GM23248 (cell line): ENCODE results near the gene PTCH2. TPM values are rescaled to one million over a fixed set of nuclear protein-coding genes. Genes with fewer than 3 reads are reported as not detected.
A peak's percentile ranks its signal among the peaks of the same experiment; 100 is the strongest.

ENCODE experiments used
- DNase-seq: peaks from one replicate; pipeline ENCODE4 v3.0.0-alpha.2; 2015
- H2AFZ ChIP-seq: fragments of 200-600 bp; sonication (generic); 2 replicates; pipeline ENCODE4 v1.6.1; 2016; ENCODE audit warnings: antibody characterized with exemption
- H3F3A ChIP-seq: fragments of 200-600 bp; sonication (generic); 2 replicates; pipeline ENCODE4 v1.6.1; 2016; ENCODE audit warnings: mild to moderate bottlenecking, antibody characterized with exemption, mixed run types; ENCODE audit not compliant: insufficient read depth
- H3K27ac ChIP-seq: fragments of 200-600 bp; sonication (generic); 2 replicates; pipeline ENCODE4 v1.5.1; 2016; ENCODE audit warnings: mild to moderate bottlenecking
- H3K27me3 ChIP-seq: fragments of 200-600 bp; sonication (generic); replicated peaks from 2 replicates; pipeline ENCODE4 v1.6.1; 2016; ENCODE audit warnings: mild to moderate bottlenecking; ENCODE audit not compliant: insufficient read depth
- H3K36me3 ChIP-seq: fragments of 200-600 bp; sonication (generic); 2 replicates; pipeline ENCODE4 v1.6.1; 2016; ENCODE audit warnings: low read depth, mild to moderate bottlenecking
- H3K4me1 ChIP-seq: fragments of 200-600 bp; sonication (generic); 2 replicates; pipeline ENCODE4 v1.6.1; 2016; ENCODE audit warnings: mild to moderate bottlenecking; ENCODE audit not compliant: insufficient read depth
- H3K4me2 ChIP-seq: fragments of 200-600 bp; sonication (generic); one replicate; pipeline ENCODE4 v1.6.1; 2016; ENCODE audit warnings: mild to moderate bottlenecking; ENCODE audit not compliant: unreplicated experiment
- H3K4me3 ChIP-seq: fragments of 200-600 bp; sonication (generic); 2 replicates; pipeline ENCODE4 v1.5.1; 2016; ENCODE audit warnings: mild to moderate bottlenecking
- H3K79me2 ChIP-seq: fragments of 200-600 bp; sonication (generic); 2 replicates; pipeline ENCODE4 v1.6.1; 2016; ENCODE audit warnings: mild to moderate bottlenecking; ENCODE audit not compliant: insufficient read depth
- H3K9ac ChIP-seq: fragments of 200-600 bp; sonication (generic); 2 replicates; pipeline ENCODE4 v1.6.1; 2016; ENCODE audit warnings: mild to moderate bottlenecking
- H3K9me2 ChIP-seq: fragments of 200-600 bp; sonication (generic); 2 replicates; pipeline ENCODE4 v1.6.1; 2016; ENCODE audit warnings: mixed run types, mild to moderate bottlenecking, moderate library complexity; ENCODE audit not compliant: insufficient read depth
- H3K9me3 ChIP-seq: fragments of 200-600 bp; sonication (generic); one replicate; pipeline ENCODE4 v1.6.1; 2017; ENCODE audit warnings: low read depth
- H4K20me1 ChIP-seq: fragments of 200-600 bp; sonication (generic); 2 replicates; pipeline ENCODE4 v1.6.0; 2016; ENCODE audit not compliant: insufficient read depth
- EZH2 ChIP-seq: fragments of 200-600 bp; sonication (generic); IDR thresholded peaks from 2 replicates; pipeline ENCODE4 v1.6.1; 2018; ENCODE audit warnings: antibody characterized with exemption, mild to moderate bottlenecking; ENCODE audit not compliant: insufficient read depth, poor library complexity, severe bottlenecking
- EZH2phosphoT487 ChIP-seq: fragments of 200-600 bp; sonication (generic); IDR thresholded peaks from 2 replicates; pipeline ENCODE4 v1.6.1; 2018; ENCODE audit warnings: antibody characterized with exemption, moderate library complexity, mild to moderate bottlenecking, low read depth; ENCODE audit not compliant: insufficient read depth
- WGBS, 2 experiments: methylation state at CpG; one replicate each; pipeline ENCODE4 v1.1.6; 2015 to 2017; ENCODE audit warnings: low lambda C conversion rate in 2 of 2, low coverage in 1 of 2; ENCODE audit errors: missing lambda C conversion rate in 2 of 2; 5-methylcytosine and 5-hydroxymethylcytosine counted together
- in situ Hi-C: fragments of 300-500 bp; cut with MboI; formaldehyde crosslinking; loops from 2 replicates; pipeline ENCODE4 v1.15.0; 2020
- polyA plus RNA-seq: library from polyadenylated mRNA; unstranded; fragments of >200 nt; fragmentation: Nextera tagmentation; extraction: Ambion mirVana; gene quantifications from 2 replicates; pipeline ENCODE4 v1.2.1, GENCODE V29; 2016
- total RNA-seq: library from RNA; depleted of rRNA; stranded (reverse); fragments of >200 nt; shearing (Covaris generic); gene quantifications from 2 replicates; pipeline ENCODE4 v1.2.3, GENCODE V29; 2014; rRNA removed

The PTCH2 gene, protein sequence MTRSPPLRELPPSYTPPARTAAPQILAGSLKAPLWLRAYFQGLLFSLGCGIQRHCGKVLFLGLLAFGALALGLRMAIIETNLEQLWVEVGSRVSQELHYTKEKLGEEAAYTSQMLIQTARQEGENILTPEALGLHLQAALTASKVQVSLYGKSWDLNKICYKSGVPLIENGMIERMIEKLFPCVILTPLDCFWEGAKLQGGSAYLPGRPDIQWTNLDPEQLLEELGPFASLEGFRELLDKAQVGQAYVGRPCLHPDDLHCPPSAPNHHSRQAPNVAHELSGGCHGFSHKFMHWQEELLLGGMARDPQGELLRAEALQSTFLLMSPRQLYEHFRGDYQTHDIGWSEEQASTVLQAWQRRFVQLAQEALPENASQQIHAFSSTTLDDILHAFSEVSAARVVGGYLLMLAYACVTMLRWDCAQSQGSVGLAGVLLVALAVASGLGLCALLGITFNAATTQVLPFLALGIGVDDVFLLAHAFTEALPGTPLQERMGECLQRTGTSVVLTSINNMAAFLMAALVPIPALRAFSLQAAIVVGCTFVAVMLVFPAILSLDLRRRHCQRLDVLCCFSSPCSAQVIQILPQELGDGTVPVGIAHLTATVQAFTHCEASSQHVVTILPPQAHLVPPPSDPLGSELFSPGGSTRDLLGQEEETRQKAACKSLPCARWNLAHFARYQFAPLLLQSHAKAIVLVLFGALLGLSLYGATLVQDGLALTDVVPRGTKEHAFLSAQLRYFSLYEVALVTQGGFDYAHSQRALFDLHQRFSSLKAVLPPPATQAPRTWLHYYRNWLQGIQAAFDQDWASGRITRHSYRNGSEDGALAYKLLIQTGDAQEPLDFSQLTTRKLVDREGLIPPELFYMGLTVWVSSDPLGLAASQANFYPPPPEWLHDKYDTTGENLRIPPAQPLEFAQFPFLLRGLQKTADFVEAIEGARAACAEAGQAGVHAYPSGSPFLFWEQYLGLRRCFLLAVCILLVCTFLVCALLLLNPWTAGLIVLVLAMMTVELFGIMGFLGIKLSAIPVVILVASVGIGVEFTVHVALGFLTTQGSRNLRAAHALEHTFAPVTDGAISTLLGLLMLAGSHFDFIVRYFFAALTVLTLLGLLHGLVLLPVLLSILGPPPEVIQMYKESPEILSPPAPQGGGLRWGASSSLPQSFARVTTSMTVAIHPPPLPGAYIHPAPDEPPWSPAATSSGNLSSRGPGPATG
- total RNA-seq, result 0.11 and 0.13 TPM in 2 replicates
- 0.05 and 0.11 TPM in 2 replicates for polyA plus RNA-seq

DNA sequence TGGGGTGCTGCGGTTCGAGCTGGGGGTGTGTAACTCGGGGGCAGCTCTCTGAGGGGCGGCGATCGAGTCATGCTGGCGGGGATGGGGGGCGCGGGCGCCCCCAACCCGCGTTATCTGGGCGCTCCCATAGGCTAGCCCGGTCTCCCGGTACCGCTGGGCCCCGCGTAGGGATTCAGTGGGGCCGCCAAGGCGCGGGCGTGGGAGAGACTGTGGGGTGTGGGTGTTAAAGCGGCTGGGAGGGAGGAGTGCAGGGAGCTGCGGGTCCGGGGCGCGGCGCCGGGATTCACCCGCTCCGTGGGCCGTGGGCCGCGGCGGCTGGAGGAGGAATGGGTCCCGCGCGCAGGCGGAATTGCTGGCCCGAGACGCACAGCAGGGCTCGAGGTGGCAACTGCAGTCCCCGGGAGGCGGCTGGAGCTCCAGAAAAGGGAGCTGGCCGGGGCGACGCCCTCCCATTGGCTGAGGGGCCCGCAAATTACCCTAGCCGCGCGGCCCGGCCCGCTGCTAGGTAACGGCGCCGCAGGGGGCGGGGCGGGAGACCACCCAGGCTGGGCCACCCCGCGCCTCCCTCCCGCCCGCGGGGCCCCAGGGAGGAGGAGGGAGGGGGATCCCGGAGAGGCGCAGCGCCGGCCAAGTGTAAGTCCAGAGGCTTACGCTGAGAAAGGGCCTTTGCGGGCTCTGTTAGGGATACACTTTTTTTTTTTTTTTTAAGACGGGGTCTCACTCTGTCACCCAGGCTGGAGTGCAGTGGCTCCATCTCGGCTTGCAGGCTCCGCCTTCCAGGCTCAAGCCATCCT, at the start of gene PTCH2:
PTCH2 (minus strand) TSS at position 392 of the 794 bp plus-strand sequence; CDS start at position 71, 321 bp downstream.
- H3K27me3 ChIP-seq, result no peaks in the 10 kb centered on the region
- in situ Hi-C loops, result loop anchor here (25.0 kb wide), 1 partner anchor 469 kb away; no protein-coding TSS in a partner anchor
- WGBS, 2 experiments, result 3% methylated on average over 55 to 69 of the region's 72 CpGs
- H3K79me2 ChIP-seq, result no peaks in the 10 kb centered on the region
- H2AFZ ChIP-seq, result peak within 1 kb of the TSS; percentile 93
- peak within 1 kb of the TSS; percentile 83 for H3K4me2 ChIP-seq
- peak within 1 kb of the TSS; percentile 78 for H3K4me3 ChIP-seq
- no peaks in the 10 kb centered on the region for H3K9me2 ChIP-seq
- no peaks in the 10 kb centered on the region; the same call in 1 of the 2 replicates for H3F3A ChIP-seq
- no peaks in the 10 kb centered on the region for H3K36me3 ChIP-seq
- peak within 1 kb of the TSS; percentile 76 for H3K9ac ChIP-seq
- no peak within 1 kb of the TSS for H3K27ac ChIP-seq
- no peaks in the 10 kb centered on the region for H3K9me3 ChIP-seq
- TF ChIP-seq EZH2 (no peak), EZH2phosphoT487 (no peak)
- H3K4me1 ChIP-seq, result no peaks in the 10 kb centered on the region
- peak; percentile 77 for DNase-seq
- no peaks in the 10 kb centered on the region for H4K20me1 ChIP-seq

DNA sequence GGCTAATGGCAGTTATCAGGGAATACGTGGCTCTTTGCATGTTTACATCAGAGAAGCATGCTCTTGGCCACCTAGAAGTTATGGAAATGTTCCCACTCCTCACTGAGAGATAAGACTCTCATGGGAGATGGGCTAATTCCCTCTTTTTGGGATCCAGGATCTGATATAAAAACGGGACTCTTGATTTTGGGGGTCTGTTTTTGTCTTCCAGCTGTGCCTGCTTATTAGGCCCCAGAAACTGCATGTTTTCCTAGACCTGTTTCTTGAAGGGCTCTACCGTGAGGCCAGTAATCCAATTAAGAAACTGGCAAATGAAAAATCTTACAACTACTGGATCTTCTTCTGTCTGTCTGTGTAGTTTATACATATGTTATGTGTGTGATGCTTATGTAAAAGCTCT, 47.0 kb upstream of the PTCH2 start:
- H4K20me1 ChIP-seq, result no peaks in the 10 kb centered on the region
- H3F3A ChIP-seq, result peaks cover 12% of the 10 kb centered on the region; the same call in 1 of the 2 replicates
- no peaks in the 10 kb centered on the region for H3K79me2 ChIP-seq
- H3K9me3 ChIP-seq, result no peaks in the 10 kb centered on the region
- H3K36me3 ChIP-seq, result peaks cover 17% of the 10 kb centered on the region
- H3K9ac ChIP-seq, result no peak overlapping the region
- no peaks in the 10 kb centered on the region for H3K27me3 ChIP-seq
- H3K4me1 ChIP-seq, result peaks cover 12% of the 10 kb centered on the region
- H3K9me2 ChIP-seq, result no peaks in the 10 kb centered on the region
- H3K4me2 ChIP-seq, result no peak overlapping the region
- H3K4me3 ChIP-seq, result no peak overlapping the region
- DNase-seq, result no peak
- H2AFZ ChIP-seq, result no peak overlapping the region
- WGBS, 2 experiments, result 94 to 98% methylated on average over 3 of the region's 3 CpGs
- no peak overlapping the region for H3K27ac ChIP-seq
- in situ Hi-C loops, result no loop called here
- TF ChIP-seq EZH2phosphoT487 (no peak), EZH2 (no peak)

DNA sequence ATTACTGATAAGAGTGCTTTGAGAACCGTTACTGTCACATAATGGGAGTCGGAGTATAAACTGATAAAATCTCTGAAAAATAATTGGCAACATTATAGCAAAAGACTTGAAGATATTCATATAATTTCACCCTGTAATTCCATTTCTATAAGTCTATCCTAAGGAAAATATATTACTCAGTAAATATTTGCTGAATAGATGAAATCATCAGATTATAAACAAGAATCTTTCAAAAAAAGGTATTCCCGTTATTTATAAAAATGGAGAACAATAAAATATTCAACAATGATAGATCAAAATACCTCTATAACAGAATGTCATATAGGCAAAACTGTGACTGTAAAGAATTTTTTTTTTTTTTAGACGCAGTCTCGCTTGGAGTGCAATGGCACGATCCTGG, 42.4 kb upstream of the PTCH2 start:
- Histone ChIP-seq H3F3A (peaks cover 6% of the 10 kb centered on the region), H3K36me3 (peaks cover 14% of the 10 kb centered on the region; the same call in 1 of the 2 replicates), H3K4me1 (peaks cover 10% of the 10 kb centered on the region), H3K4me3 (no peak overlapping the region), H3K9me2 (no peaks in the 10 kb centered on the region), H3K27ac (no peak overlapping the region), H3K4me2 (no peak overlapping the region), H4K20me1 (no peaks in the 10 kb centered on the region), H3K9ac (no peak overlapping the region), H3K27me3 (no peaks in the 10 kb centered on the region), H3K9me3 (no peaks in the 10 kb centered on the region), H3K79me2 (no peaks in the 10 kb centered on the region), H2AFZ (no peak overlapping the region)
- DNase-seq, result no peak
- 89 to 94% methylated on average over 6 of the region's 6 CpGs for WGBS, 2 experiments
- in situ Hi-C loops, result no loop called here
- TF ChIP-seq EZH2, result no peak
- TF ChIP-seq EZH2phosphoT487, result no peak
